K562 (cell line): Measurements from ENCODE around the gene NECAB2. TPM values are rescaled to one million over a fixed set of nuclear protein-coding genes. Genes with fewer than 3 reads are reported as not detected.
A peak's percentile ranks its signal among the peaks of the same experiment; 100 is the strongest.

Source experiments
- BDP1 ChIP-seq: IDR thresholded peaks from 3 replicates; pipeline ENCODE4 v1.6.1; 2011; ENCODE audit not compliant: insufficient read length, insufficient read depth
- CBFA2T3 ChIP-seq: fragments of 450-650 bp; IDR thresholded peaks from 2 replicates; pipeline ENCODE4 v1.6.1; 2017
- CREM ChIP-seq: IDR thresholded peaks from 2 replicates; pipeline ENCODE4 v1.6.1; 2014; ENCODE audit warnings: antibody characterized with exemption, low read depth
- CTBP1 ChIP-seq: fragments of 450-650 bp; IDR thresholded peaks from 2 replicates; pipeline ENCODE4 v1.6.1; 2016; ENCODE audit warnings: borderline replicate concordance
- FOXJ2 ChIP-seq: fragments of 200-800 bp; sonication (Bioruptor generic); IDR thresholded peaks from 2 replicates; pipeline ENCODE4 v1.6.1; 2016; ENCODE audit warnings: missing genetic modification characterization, missing compliant biosample characterization
- JUND ChIP-seq, 2 experiments: IDR thresholded peaks; 2 replicates in 1 of 2; 3 replicates in 1 of 2; pipeline ENCODE4 v1.6.1; 2011; ENCODE audit warnings: borderline replicate concordance in 2 of 2, low read depth in 2 of 2, low read length in 2 of 2, improper control_type of control experiment in 1 of 2, missing biosample characterization in 1 of 2, missing genetic modification characterization in 1 of 2, missing genetic modification reagents in 1 of 2
- NBN ChIP-seq: fragments of 450-650 bp; IDR thresholded peaks from 2 replicates; pipeline ENCODE4 v1.6.1; 2016; ENCODE audit warnings: low read depth, mild to moderate bottlenecking
- NFXL1 ChIP-seq: fragments of 450-650 bp; formaldehyde crosslinking; IDR thresholded peaks from 2 replicates; pipeline ENCODE4 v1.4.0; 2021; ENCODE audit warnings: mild to moderate bottlenecking
- POLR2AphosphoS5 ChIP-seq: IDR thresholded peaks from 2 replicates; pipeline ENCODE4 v1.6.1; 2011; ENCODE audit warnings: mild to moderate bottlenecking, low read depth, low read length, moderate library complexity; ENCODE audit not compliant: control insufficient read depth, insufficient read depth
- POLR2G ChIP-seq: fragments of 200-400 bp; formaldehyde crosslinking; IDR thresholded peaks from 2 replicates; pipeline ENCODE4 v1.6.1; 2017; ENCODE audit warnings: low read depth, mild to moderate bottlenecking, antibody characterized with exemption, low read length, moderate library complexity
- TAF7 ChIP-seq: fragments of 450-650 bp; IDR thresholded peaks from 2 replicates; pipeline ENCODE4 v1.6.1; 2016; ENCODE audit warnings: missing genetic modification characterization, missing compliant biosample characterization
- TCFL5 ChIP-seq: fragments of 250-450 bp; sonication (Bioruptor Pico); conservative IDR thresholded peaks from 2 replicates; pipeline ENCODE4 v1.6.1; 2021; ENCODE audit warnings: mild to moderate bottlenecking, moderate library complexity, matching md5 sums
- YY1 ChIP-seq, 3 experiments: IDR thresholded peaks; 2 replicates each; pipeline ENCODE4 v1.6.1; 2011; ENCODE audit warnings: low read length in 2 of 3, mild to moderate bottlenecking in 2 of 3, moderate library complexity in 2 of 3, borderline replicate concordance in 1 of 3, control low read depth in 1 of 3, low read depth in 1 of 3; ENCODE audit not compliant: insufficient read depth in 3 of 3, insufficient replicate concordance in 2 of 3, control insufficient read depth in 1 of 3, insufficient read length in 1 of 3; ENCODE audit errors: extremely low read depth in 1 of 3
- ZBTB1 ChIP-seq: sonication (generic); formaldehyde crosslinking; IDR thresholded peaks from 2 replicates; pipeline ENCODE4 v1.8.1; 2023; ENCODE audit warnings: missing genetic modification reagents, low read depth, mild to moderate bottlenecking, borderline replicate concordance
- ZFP1 ChIP-seq: fragments of 450-650 bp; formaldehyde crosslinking; IDR thresholded peaks from 2 replicates; pipeline ENCODE4 v1.4.0; 2020; ENCODE audit warnings: mild to moderate bottlenecking, mixed read lengths
- ZNF311 ChIP-seq: fragments of 250-450 bp; sonication (Bioruptor Pico); IDR thresholded peaks from 2 replicates; pipeline ENCODE4 v1.4.0; 2020; ENCODE audit warnings: mild to moderate bottlenecking, moderate library complexity
- ZNF707 ChIP-seq: fragments of 250-450 bp; sonication (Bioruptor Pico); conservative IDR thresholded peaks from 2 replicates; pipeline ENCODE4 v1.8.0; 2022; ENCODE audit warnings: inconsistent platforms, mild to moderate bottlenecking, moderate library complexity
- ZNF717 ChIP-seq: fragments of 250-450 bp; sonication (Bioruptor Pico); IDR thresholded peaks from 2 replicates; pipeline ENCODE4 v1.5.0; 2021
- polyA plus RNA-seq, 8 experiments: library from polyadenylated mRNA; depleted of rRNA in 4 of 8; stranded (reverse) in 5 of 8; unstranded in 3 of 8; fragments of >200 nt; fragmentation: Nextera tagmentation in 2 of 8; fragmentation: Illumina TruSeq in 1 of 8; extraction: Ambion mirVana in 2 of 8; extraction: Trizol in 1 of 8; gene quantifications; 2 replicates each; pipeline versions ENCODE4 v1.2.1 to v1.2.3, GENCODE V29; 2011 to 2014; ENCODE audit warnings: inconsistent platforms in 1 of 8, missing spikeins in 1 of 8
- total RNA-seq, 7 experiments: library from RNA; depleted of rRNA in 6 of 7; stranded (reverse); fragments of >200 nt in 6 of 7; fragmentation: Illumina TruSeq in 2 of 7; extraction: Trizol in 2 of 7; gene quantifications; 2 replicates each; pipeline versions ENCODE4 v1.2.1 to v1.2.3, GENCODE V29; 2011 to 2021; ENCODE audit warnings: low replicate concordance in 1 of 7
- TF ChIP-seq, protein P1 (sequence below): sonication (generic); formaldehyde crosslinking; IDR thresholded peaks from 2 replicates; pipeline ENCODE4 v1.9.0; 2022; ENCODE audit warnings: mild to moderate bottlenecking, missing genetic modification reagents
- TF ChIP-seq, protein P2 (sequence below): fragments of 250-450 bp; sonication (Bioruptor Pico); IDR thresholded peaks from 2 replicates; pipeline ENCODE4 v1.5.1; 2021; ENCODE audit warnings: mild to moderate bottlenecking
- TF ChIP-seq, protein P3 (sequence below): fragments of 450-650 bp; conservative IDR thresholded peaks from 2 replicates; pipeline ENCODE4 v1.6.1; 2016; ENCODE audit warnings: missing genetic modification characterization, low read depth, mild to moderate bottlenecking, control low read depth, missing compliant biosample characterization
- TF ChIP-seq, protein P4 (sequence below): fragments of 450-650 bp; IDR thresholded peaks from 2 replicates; pipeline ENCODE4 v1.6.1; 2014; ENCODE audit warnings: low read depth, mild to moderate bottlenecking, moderate library complexity, borderline replicate concordance

The NECAB2 gene
- total and polyA plus RNA-seq, 9 of the 15 experiments (the other 6 are each of a cell fraction or from before 2014, with no cell fraction given), result 0.03 to 0.28 TPM; not detected in 7

DNA sequence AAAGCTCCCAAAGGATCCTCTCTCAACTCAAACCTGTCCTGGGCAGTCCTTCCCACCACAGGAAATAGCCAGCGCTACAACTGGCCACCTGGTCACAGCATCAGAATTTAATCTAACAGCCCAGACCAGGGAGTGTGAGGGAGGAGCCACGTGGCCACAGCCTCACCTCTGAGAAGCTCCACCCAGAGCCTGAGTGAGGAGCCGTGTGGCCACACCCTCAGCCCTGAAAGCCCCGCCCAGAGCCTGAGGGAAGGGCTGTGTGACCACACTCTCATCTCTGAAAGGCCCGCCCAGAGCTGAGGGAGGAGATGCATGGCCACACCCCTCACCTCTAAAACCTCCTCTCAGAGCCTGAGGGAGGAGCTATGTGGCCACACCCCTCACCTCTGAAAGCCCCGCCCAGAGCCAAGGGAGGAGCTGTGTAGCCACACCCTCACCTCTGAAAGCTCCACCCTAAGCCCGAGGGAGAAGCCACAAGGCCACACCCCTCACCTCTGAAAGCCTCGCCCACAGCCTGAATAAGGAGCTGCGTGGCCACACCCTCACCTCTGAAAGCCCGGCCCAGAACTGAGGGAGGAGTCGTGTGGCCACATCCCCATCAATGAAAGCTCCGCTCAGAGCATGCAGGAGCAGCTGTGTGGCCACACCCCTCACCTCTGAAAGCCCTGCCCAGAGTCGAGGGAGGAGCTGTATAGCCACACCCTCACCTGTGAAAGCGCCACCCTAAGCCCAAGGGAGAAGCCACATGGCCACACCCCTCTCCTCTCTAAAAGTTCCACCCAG lies 45.9 kb downstream of the NECAB2 start (continued):
- no peak for TF ChIP-seq NFXL1 (CRISPR knock-in tag)
- TF ChIP-seq, protein P1, sequence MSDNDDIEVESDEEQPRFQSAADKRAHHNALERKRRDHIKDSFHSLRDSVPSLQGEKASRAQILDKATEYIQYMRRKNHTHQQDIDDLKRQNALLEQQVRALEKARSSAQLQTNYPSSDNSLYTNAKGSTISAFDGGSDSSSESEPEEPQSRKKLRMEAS (CRISPR knock-in tag), result peak; percentile 85
- TF ChIP-seq CTBP1, result peak; percentile 81
- peak; percentile 85 for TF ChIP-seq POLR2AphosphoS5
- TF ChIP-seq NBN, result no peak; the same call in 1 of the 2 replicates
- no peak for TF ChIP-seq TAF7 (tag)
- peak in 2 of 3 experiments; percentile 14 to 30 for TF ChIP-seq YY1 (IDR thresholded peaks at IDR 0.05; ENCODE audit: borderline replicate concordance in 1 of 3, control insufficient read depth in 1 of 3, extremely low read depth in 1 of 3, insufficient read depth in 3 of 3, insufficient read length in 1 of 3, insufficient replicate concordance in 2 of 3, low read depth in 1 of 3, low read length in 2 of 3)
- TF ChIP-seq JUND (IDR thresholded peaks at IDR 0.05; ENCODE audit: borderline replicate concordance, low read depth, low read length), result peak; percentile 43
- TF ChIP-seq JUND (tag; IDR thresholded peaks at IDR 0.05; ENCODE audit: borderline replicate concordance, low read depth, low read length), result no peak; the same call in 2 of the 3 replicates
- TF ChIP-seq POLR2G, result no peak
- no peak for TF ChIP-seq ZNF311 (CRISPR knock-in tag)
- TF ChIP-seq, protein P2, sequence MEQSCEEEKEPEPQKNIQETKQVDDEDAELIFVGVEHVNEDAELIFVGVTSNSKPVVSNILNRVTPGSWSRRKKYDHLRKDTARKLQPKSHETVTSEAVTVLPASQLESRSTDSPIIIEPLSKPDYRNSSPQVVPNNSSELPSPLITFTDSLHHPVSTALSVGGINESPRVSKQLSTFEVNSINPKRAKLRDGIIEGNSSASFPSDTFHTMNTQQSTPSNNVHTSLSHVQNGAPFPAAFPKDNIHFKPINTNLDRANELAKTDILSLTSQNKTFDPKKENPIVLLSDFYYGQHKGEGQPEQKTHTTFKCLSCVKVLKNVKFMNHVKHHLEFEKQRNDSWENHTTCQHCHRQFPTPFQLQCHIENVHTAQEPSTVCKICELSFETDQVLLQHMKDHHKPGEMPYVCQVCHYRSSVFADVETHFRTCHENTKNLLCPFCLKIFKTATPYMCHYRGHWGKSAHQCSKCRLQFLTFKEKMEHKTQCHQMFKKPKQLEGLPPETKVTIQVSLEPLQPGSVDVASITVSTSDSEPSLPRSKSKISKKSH (CRISPR knock-in tag), result no peak
- peak; percentile 86 for TF ChIP-seq CBFA2T3
- TF ChIP-seq, protein P3, sequence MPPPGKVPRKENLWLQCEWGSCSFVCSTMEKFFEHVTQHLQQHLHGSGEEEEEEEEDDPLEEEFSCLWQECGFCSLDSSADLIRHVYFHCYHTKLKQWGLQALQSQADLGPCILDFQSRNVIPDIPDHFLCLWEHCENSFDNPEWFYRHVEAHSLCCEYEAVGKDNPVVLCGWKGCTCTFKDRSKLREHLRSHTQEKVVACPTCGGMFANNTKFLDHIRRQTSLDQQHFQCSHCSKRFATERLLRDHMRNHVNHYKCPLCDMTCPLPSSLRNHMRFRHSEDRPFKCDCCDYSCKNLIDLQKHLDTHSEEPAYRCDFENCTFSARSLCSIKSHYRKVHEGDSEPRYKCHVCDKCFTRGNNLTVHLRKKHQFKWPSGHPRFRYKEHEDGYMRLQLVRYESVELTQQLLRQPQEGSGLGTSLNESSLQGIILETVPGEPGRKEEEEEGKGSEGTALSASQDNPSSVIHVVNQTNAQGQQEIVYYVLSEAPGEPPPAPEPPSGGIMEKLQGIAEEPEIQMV (tag), result no peak
- no peak for TF ChIP-seq ZNF707 (CRISPR knock-in tag)
- peak; percentile 32; the same call in 1 of the 2 replicates for TF ChIP-seq CREM
- no peak for TF ChIP-seq TCFL5 (CRISPR knock-in tag)
- no peak for TF ChIP-seq ZNF717 (CRISPR knock-in tag)
- TF ChIP-seq ZFP1 (CRISPR knock-in tag), result no peak
- no peak for TF ChIP-seq BDP1
- TF ChIP-seq, protein P4, sequence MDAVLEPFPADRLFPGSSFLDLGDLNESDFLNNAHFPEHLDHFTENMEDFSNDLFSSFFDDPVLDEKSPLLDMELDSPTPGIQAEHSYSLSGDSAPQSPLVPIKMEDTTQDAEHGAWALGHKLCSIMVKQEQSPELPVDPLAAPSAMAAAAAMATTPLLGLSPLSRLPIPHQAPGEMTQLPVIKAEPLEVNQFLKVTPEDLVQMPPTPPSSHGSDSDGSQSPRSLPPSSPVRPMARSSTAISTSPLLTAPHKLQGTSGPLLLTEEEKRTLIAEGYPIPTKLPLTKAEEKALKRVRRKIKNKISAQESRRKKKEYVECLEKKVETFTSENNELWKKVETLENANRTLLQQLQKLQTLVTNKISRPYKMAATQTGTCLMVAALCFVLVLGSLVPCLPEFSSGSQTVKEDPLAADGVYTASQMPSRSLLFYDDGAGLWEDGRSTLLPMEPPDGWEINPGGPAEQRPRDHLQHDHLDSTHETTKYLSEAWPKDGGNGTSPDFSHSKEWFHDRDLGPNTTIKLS, result peak; percentile 84; the same call in 1 of the 2 replicates
- TF ChIP-seq FOXJ2, result no peak
- no peak for TF ChIP-seq ZBTB1 (CRISPR knock-in tag)
